Endothelial cell of umbilical vein (primary cell): ENCODE data around the gene KRT12. TPM values are rescaled to one million over a fixed set of nuclear protein-coding genes. Genes with fewer than 3 reads are reported as not detected.

Experiments used
- BruUV-seq: library from RNA; stranded (reverse); fragments of 400-500 nt; replicated peaks from 2 replicates; lab custom pipeline; 2021; lab: Mats Ljungman, UMichigan
- CTCF ChIA-PET: fragments of 300-600, 350-600 bp; sonication (Branson Sonifier 250); formaldehyde crosslinking; loops from one replicate; lab custom pipeline; 2021; ENCODE audit warnings: antibody characterized with exemption, inconsistent platforms; lab: Charles Lee
- POLR2A ChIA-PET: fragments of 300-600, 350-600 bp; sonication (Branson Sonifier 250); formaldehyde crosslinking; loops from one replicate; lab custom pipeline; 2021; ENCODE audit warnings: antibody characterized with exemption, inconsistent platforms; lab: Charles Lee
- DNase-seq: peaks from one replicate; pipeline ENCODE4 v3.0.0-alpha.2; 2011; ENCODE audit warnings: low read depth, low spot score
- FAIRE-seq: peaks from 2 replicates; lab custom pipeline; 2011; peaks lifted over from hg19 to GRCh38; lab: Jason Lieb, UNC
- H2AFZ ChIP-seq: 2 replicates; pipeline ENCODE4 v1.6.0; 2012; ENCODE audit warnings: low read depth, low read length, control low read depth, inconsistent platforms
- H3K27ac ChIP-seq: 2 replicates; pipeline ENCODE4 v1.5.1; 2011; ENCODE audit warnings: low read depth, mild to moderate bottlenecking, control low read depth, low read length, moderate library complexity; ENCODE audit not compliant: insufficient read depth
- H3K27me3 ChIP-seq, 2 experiments: 2 replicates each; pipeline versions ENCODE4 v1.6.0 to v1.6.1; 2011; ENCODE audit warnings: low read length in 2 of 2, mixed read lengths in 1 of 2; ENCODE audit not compliant: control insufficient read depth in 2 of 2, insufficient read depth in 2 of 2
- H3K36me3 ChIP-seq, 2 experiments: 2 replicates in 1 of 2; 3 replicates in 1 of 2; pipeline ENCODE4 v1.5.1; 2011; ENCODE audit warnings: low read length in 2 of 2, mild to moderate bottlenecking in 1 of 2, moderate library complexity in 1 of 2; ENCODE audit not compliant: control insufficient read depth in 2 of 2, insufficient read depth in 2 of 2; ENCODE audit errors: extremely low read depth in 1 of 2
- H3K4me1 ChIP-seq: 3 replicates; pipeline ENCODE4 v1.5.1; 2011; ENCODE audit warnings: mild to moderate bottlenecking, low read length; ENCODE audit not compliant: control insufficient read depth, insufficient read depth; ENCODE audit errors: extremely low read depth
- H3K4me2 ChIP-seq: 2 replicates; pipeline ENCODE4 v1.6.1; 2011; ENCODE audit warnings: low read length, control low read depth, mixed read lengths; ENCODE audit not compliant: insufficient read depth
- H3K4me3 ChIP-seq, 3 experiments: fragments of 200-600 bp in 1 of 3; sonication (generic), shearing (Covaris generic) in 1 of 3; replicated peaks in 1 of 3; 2 replicates each; pipeline ENCODE4 v1.5.1; 2011 to 2016; ENCODE audit warnings: control low read depth in 3 of 3, low read length in 3 of 3, mild to moderate bottlenecking in 2 of 3, inconsistent platforms in 1 of 3, low read depth in 1 of 3, moderate library complexity in 1 of 3; ENCODE audit not compliant: insufficient read depth in 1 of 3
- H3K79me2 ChIP-seq: 2 replicates; pipeline ENCODE4 v1.6.0; 2012; ENCODE audit warnings: low read length, inconsistent platforms; ENCODE audit not compliant: control insufficient read depth, insufficient read depth
- H3K9ac ChIP-seq: replicated peaks from 2 replicates; pipeline ENCODE3; 2011; ENCODE audit warnings: low read length, control low read depth; ENCODE audit not compliant: insufficient read depth; ENCODE audit errors: extremely low read depth
- H3K9me1 ChIP-seq: replicated peaks from 3 replicates; pipeline ENCODE4 v1.6.0; 2011; ENCODE audit warnings: mild to moderate bottlenecking, low read length; ENCODE audit not compliant: control insufficient read depth, insufficient read depth; ENCODE audit errors: extremely low read depth
- H3K9me3 ChIP-seq: replicated peaks from 2 replicates; pipeline ENCODE4 v1.5.1; 2012; ENCODE audit warnings: low read length, inconsistent platforms; ENCODE audit not compliant: control insufficient read depth, insufficient read depth
- H4K20me1 ChIP-seq: replicated peaks from 2 replicates; pipeline ENCODE3; 2011; ENCODE audit warnings: mild to moderate bottlenecking, low read length; ENCODE audit not compliant: control insufficient read depth, insufficient read depth; ENCODE audit errors: extremely low read depth
- CTCF ChIP-seq, 2 donors: IDR thresholded peaks; 1 replicate in 1 of 2; 2 replicates in 1 of 2; pipeline ENCODE4 v1.5.1; 2011; ENCODE audit warnings: low read length in 2 of 2, mild to moderate bottlenecking in 2 of 2, moderate library complexity in 2 of 2, control low read depth in 1 of 2, inconsistent platforms in 1 of 2, low read depth in 1 of 2; ENCODE audit not compliant: insufficient read depth in 1 of 2; ENCODE audit errors: extremely low read depth in 1 of 2
- EZH2 ChIP-seq: IDR thresholded peaks from 2 replicates; pipeline ENCODE4 v1.6.1; 2012; ENCODE audit warnings: borderline replicate concordance, low read depth, mild to moderate bottlenecking, moderate library complexity, low read length, inconsistent platforms; ENCODE audit not compliant: severe bottlenecking
- FOS ChIP-seq: IDR thresholded peaks from 2 replicates; pipeline ENCODE4 v1.6.1; 2011; ENCODE audit warnings: mild to moderate bottlenecking, low read length, moderate library complexity, borderline replicate concordance; ENCODE audit not compliant: insufficient read depth
- GATA2 ChIP-seq: IDR thresholded peaks from 2 replicates; pipeline ENCODE4 v1.7.0; 2011; ENCODE audit warnings: low read depth, mild to moderate bottlenecking, moderate library complexity, mixed read lengths, low read length; ENCODE audit not compliant: insufficient read length, insufficient read depth
- JUN ChIP-seq: IDR thresholded peaks from 2 replicates; pipeline ENCODE4 v1.6.1; 2011; ENCODE audit warnings: borderline replicate concordance, low read depth; ENCODE audit not compliant: insufficient read length, insufficient read depth
- MYC ChIP-seq: IDR thresholded peaks from one replicate; pipeline ENCODE4 v1.6.1; 2011; ENCODE audit warnings: mild to moderate bottlenecking, low read depth, low read length
- POLR2A ChIP-seq: IDR thresholded peaks from 2 replicates; pipeline ENCODE4 v1.6.1; 2012; ENCODE audit warnings: low read depth, mild to moderate bottlenecking, control low read depth, low read length
- POLR2AphosphoS5 ChIP-seq: IDR thresholded peaks from 2 replicates; pipeline ENCODE4 v1.6.1; 2012; ENCODE audit warnings: low read depth, mild to moderate bottlenecking, control low read depth, low read length, moderate library complexity; ENCODE audit not compliant: insufficient read depth
- dilution Hi-C: fragments of 300-500 bp; cut with MboI; formaldehyde crosslinking; loops from one replicate; pipeline ENCODE4 v1.15.0; 2019; ENCODE audit warnings: low sequenced_read_pairs; ENCODE audit not compliant: extremely low pct_ligation_motif_present
- intact Hi-C: fragments of 100-400 bp; cut with micrococcal nuclease; formaldehyde crosslinking; loops from one replicate; pipeline ENCODE4 v1.10.0; 2022
- polyA plus RNA-seq, 4 experiments: library from polyadenylated mRNA; depleted of rRNA in 3 of 4; stranded (reverse) in 3 of 4; unstranded in 1 of 4; fragments of >200 nt; gene quantifications; 2 replicates each; pipeline versions ENCODE4 v1.2.1 to v1.2.3, GENCODE V29; 2011 to 2012; ENCODE audit warnings: missing spikeins in 1 of 4
- total RNA-seq: library from RNA; stranded (reverse); gene quantifications from 2 replicates; pipeline ENCODE4 v1.2.3, GENCODE V29; 2021
- TF ChIP-seq, protein P1 (sequence below): IDR thresholded peaks from 2 replicates; pipeline ENCODE4 v1.6.1; 2011; ENCODE audit not compliant: insufficient read depth, insufficient read length

KRT12 gene
- total and polyA plus RNA-seq, 2 donors (not counting 3 experiments of a cell fraction or from before 2014, with no cell fraction given) = not detected

DNA sequence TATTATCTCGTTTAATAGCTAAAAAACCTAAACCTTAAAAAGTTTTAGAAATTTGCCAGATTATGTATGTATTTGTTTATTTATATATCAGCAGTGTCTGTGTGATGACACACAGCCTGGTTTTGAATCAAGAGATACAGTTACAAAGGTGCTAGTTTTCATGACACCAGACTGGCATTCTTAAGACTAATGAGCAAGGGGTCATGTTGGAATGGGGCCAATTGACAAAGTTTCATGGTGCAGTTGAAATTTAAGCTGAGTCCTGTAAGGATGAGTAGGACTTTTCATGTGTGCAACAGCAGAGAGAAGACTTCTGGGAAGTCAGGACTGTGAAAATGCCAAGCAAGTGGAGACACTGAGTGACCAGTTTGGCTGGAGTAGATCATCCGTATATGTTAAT lies 41.4 kb downstream of the KRT12 start:
- H3K4me2 ChIP-seq = no peak overlapping the region
- H3K4me1 ChIP-seq = no peaks in the 10 kb centered on the region
- H2AFZ ChIP-seq = no peak overlapping the region
- no peaks in the 10 kb centered on the region for H3K36me3 ChIP-seq
- ChIA-PET CTCF (no interaction called here), POLR2A (no interaction called here)
- BruUV-seq = no TSS peak
- intact Hi-C loops (no loop called here), dilution Hi-C loops (no loop called here)
- no peak for TF ChIP-seq FOS
- TF ChIP-seq CTCF (IDR thresholded peaks at IDR 0.05; ENCODE audit: extremely low read depth in 1 of 2, insufficient read depth in 1 of 2, low read depth in 1 of 2, low read length in 2 of 2) = no peak
- TF ChIP-seq JUN = no peak
- TF ChIP-seq EZH2 = no peak
- TF ChIP-seq, protein P1, sequence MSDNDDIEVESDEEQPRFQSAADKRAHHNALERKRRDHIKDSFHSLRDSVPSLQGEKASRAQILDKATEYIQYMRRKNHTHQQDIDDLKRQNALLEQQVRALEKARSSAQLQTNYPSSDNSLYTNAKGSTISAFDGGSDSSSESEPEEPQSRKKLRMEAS = no peak
- no peak for TF ChIP-seq POLR2A
- TF ChIP-seq POLR2AphosphoS5 = no peak
- no peak for TF ChIP-seq GATA2
- no peak for TF ChIP-seq MYC
- DNase-seq (no peak), FAIRE-seq (no peak)
- no peak overlapping the region for H3K9ac ChIP-seq
- no peaks in the 10 kb centered on the region for H3K79me2 ChIP-seq
- H3K9me3 ChIP-seq = no peaks in the 10 kb centered on the region
- H4K20me1 ChIP-seq = no peaks in the 10 kb centered on the region
- H3K9me1 ChIP-seq = no peaks in the 10 kb centered on the region
- no peaks in the 10 kb centered on the region for H3K27me3 ChIP-seq
- no peak overlapping the region for H3K4me3 ChIP-seq
- H3K27ac ChIP-seq = no peak overlapping the region
